NCI-H2081 treated with DMSO at 0.1 percent for 48 hours (cell line): ENCODE measurements around the gene DLG2.

Experiments
- DNase-seq: peaks from one replicate; lab custom pipeline; 2025; lab: John Stamatoyannopoulos, UW

The DLG2 gene

GRCh38 chr11:83720675-83721074, 1906.5 kb downstream of the DLG2 start:
- no peak for DNase-seq

- no peak for DNase-seq
Observed at GRCh38 chr11:83717537-83717936, 1909.6 kb downstream of the DLG2 start.

- DNase-seq = no peak
Observed at GRCh38 chr11:83715927-83716535, 1911.1 kb downstream of the DLG2 start.

GRCh38 chr11:83713708-83714107, 1913.4 kb downstream of the DLG2 start:
- no peak for DNase-seq

GRCh38 chr11:83711106-83711527, 1916.0 kb downstream of the DLG2 start:
- DNase-seq = no peak

GRCh38 chr11:83709434-83709833, 1917.7 kb downstream of the DLG2 start:
- no peak for DNase-seq

- no peak for DNase-seq
Observed at GRCh38 chr11:83706566-83706965, 1920.6 kb downstream of the DLG2 start.

GRCh38 chr11:83702796-83703195, 1924.3 kb downstream of the DLG2 start:
- no peak for DNase-seq

- no peak for DNase-seq
Observed at GRCh38 chr11:83697518-83697917, 1929.6 kb downstream of the DLG2 start.

- no peak for DNase-seq
Observed at GRCh38 chr11:83695046-83695445, 1932.1 kb downstream of the DLG2 start.

- no peak for DNase-seq
Observed at GRCh38 chr11:83694191-83694910, 1932.8 kb downstream of the DLG2 start.

GRCh38 chr11:83693306-83693992, 1933.7 kb downstream of the DLG2 start:
- no peak for DNase-seq

- no peak for DNase-seq
Observed at GRCh38 chr11:83692675-83693074, 1934.5 kb downstream of the DLG2 start.

- DNase-seq = no peak
Observed at GRCh38 chr11:83691451-83691950, 1935.6 kb downstream of the DLG2 start.

GRCh38 chr11:83689144-83689780, 1937.9 kb downstream of the DLG2 start:
- DNase-seq = no peak

- DNase-seq = no peak
Observed at GRCh38 chr11:83687787-83688186, 1939.4 kb downstream of the DLG2 start.

GRCh38 chr11:83685730-83686129, 1941.4 kb downstream of the DLG2 start:
- DNase-seq = no peak

- no peak for DNase-seq
Observed at GRCh38 chr11:83684071-83684470, 1943.1 kb downstream of the DLG2 start.

- DNase-seq = no peak
Observed at GRCh38 chr11:83682611-83682973, 1944.6 kb downstream of the DLG2 start.

GRCh38 chr11:83681906-83682610, 1945.1 kb downstream of the DLG2 start:
- no peak for DNase-seq

- no peak for DNase-seq
Observed at GRCh38 chr11:83681031-83681781, 1945.9 kb downstream of the DLG2 start.
